HG03060 (cell line): Measurements from ENCODE around the gene FCER1G.
"Not testable (repeated sequence)": the region's sequence is repeated elsewhere in the genome, so short reads cannot be mapped to it uniquely, and the experiment has no call there.

ENCODE experiments used
- ATAC-seq: cut with Tn5 transposase; IDR thresholded peaks from one replicate; pipeline ENCODE4 v1.9.1; 2021; ENCODE audit warnings: low read depth, moderate number of reproducible peaks; ENCODE audit not compliant: unreplicated experiment

Gene FCER1G

GRCh38 chr1:161226759-161227158, 11.7 kb downstream of the FCER1G start:
- ATAC-seq: no peak

GRCh38 chr1:161227196-161227871, 12.2 kb downstream of the FCER1G start:
- no peak for ATAC-seq

- ATAC-seq: no peak
Observed at GRCh38 chr1:161228032-161228431, 12.9 kb downstream of the FCER1G start.

- ATAC-seq: no peak
Observed at GRCh38 chr1:161229896-161230295, 14.8 kb downstream of the FCER1G start.

- no peak for ATAC-seq
Observed at GRCh38 chr1:161230762-161231161, 15.7 kb downstream of the FCER1G start.

GRCh38 chr1:161233102-161233501, 18.0 kb downstream of the FCER1G start:
- ATAC-seq: no peak

GRCh38 chr1:161235957-161236775, 21.1 kb downstream of the FCER1G start:
- no peak for ATAC-seq

GRCh38 chr1:161238039-161238473, 23.0 kb downstream of the FCER1G start, which contains the start of gene NR1I3:
TSS of gene NR1I3 (minus strand) at chr1:161238203. CDS start at chr1:161236565, 1,638 bp downstream.
- ATAC-seq: no peak

GRCh38 chr1:161241682-161242081, 26.6 kb downstream of the FCER1G start:
- no peak for ATAC-seq

- no peak for ATAC-seq
Observed at GRCh38 chr1:161242313-161242712, 27.2 kb downstream of the FCER1G start.

- ATAC-seq: no peak
Observed at GRCh38 chr1:161244888-161245287, 29.8 kb downstream of the FCER1G start.

- not testable (repeated sequence) for ATAC-seq
Observed at GRCh38 chr1:161250100-161250499, 35.0 kb downstream of the FCER1G start.

GRCh38 chr1:161250829-161251228, 35.7 kb downstream of the FCER1G start:
- ATAC-seq: no peak

GRCh38 chr1:161251579-161251978, 36.5 kb downstream of the FCER1G start:
- ATAC-seq: no peak

- ATAC-seq: not testable (repeated sequence)
Observed at GRCh38 chr1:161255302-161255701, 40.2 kb downstream of the FCER1G start.

GRCh38 chr1:161255955-161256520, 40.9 kb downstream of the FCER1G start:
- ATAC-seq: not testable (repeated sequence)

- ATAC-seq: not testable (repeated sequence)
Observed at GRCh38 chr1:161257109-161257508, 42.0 kb downstream of the FCER1G start.

- peak; percentile 72 for ATAC-seq
Observed at GRCh38 chr1:161258439-161259344, 43.6 kb downstream of the FCER1G start, which contains the start of gene PCP4L1. TSS of gene PCP4L1 (plus strand) at chr1:161258745. CDS start at chr1:161258975, 230 bp downstream.

GRCh38 chr1:161259345-161259702, 44.2 kb downstream of the FCER1G start:
- no peak for ATAC-seq

- no peak for ATAC-seq
Observed at GRCh38 chr1:161259765-161260164, 44.7 kb downstream of the FCER1G start.
